HG03196 (cell line): ENCODE results near the gene ROR2.

Experiments
- ATAC-seq: cut with Tn5 transposase; IDR thresholded peaks from one replicate; pipeline ENCODE4 v1.9.1; 2021; ENCODE audit not compliant: unreplicated experiment

Gene ROR2

DNA sequence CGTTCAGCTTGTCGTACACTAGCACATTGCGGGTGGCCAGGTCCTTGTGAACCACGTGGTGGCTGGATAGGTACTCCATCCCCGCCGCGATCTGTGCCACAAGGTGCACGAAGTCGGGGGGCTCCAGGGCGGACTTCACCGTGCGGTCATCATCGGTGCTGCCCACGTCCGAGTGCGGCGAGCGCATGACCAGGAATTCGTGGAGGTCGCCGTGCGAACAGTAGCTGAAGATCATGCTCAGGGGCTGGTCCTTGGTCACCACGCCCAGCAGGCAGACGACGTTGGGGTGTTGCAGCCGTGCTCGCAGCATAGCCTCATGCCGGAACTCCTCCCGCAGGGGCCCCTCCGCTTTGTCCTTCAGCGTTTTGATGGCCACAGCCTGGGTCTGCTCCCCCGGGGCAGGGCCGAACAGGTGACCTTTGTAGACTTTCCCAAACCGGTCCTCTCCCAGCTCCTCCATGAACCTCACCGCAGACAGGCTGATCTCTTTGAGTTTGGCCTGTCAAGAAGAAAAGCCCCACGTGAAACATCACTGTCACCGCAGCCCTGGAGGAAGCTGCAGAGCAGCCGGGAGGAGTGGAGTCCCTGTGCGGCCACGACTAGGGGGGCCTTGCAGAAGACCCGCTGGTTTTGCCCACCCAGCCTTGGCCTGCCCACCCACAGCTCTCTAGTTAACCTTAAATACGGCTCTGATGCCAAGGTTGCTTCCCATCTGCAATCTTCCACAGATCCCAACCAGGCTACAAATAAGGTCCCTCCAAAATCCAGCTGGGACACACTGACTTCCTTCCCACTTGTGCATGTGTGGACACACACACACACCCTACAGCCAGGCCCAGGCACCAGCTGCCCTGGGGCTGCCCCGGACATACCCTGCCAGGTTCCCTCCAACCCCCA, 225.2 kb downstream of the ROR2 start:
- ATAC-seq, result no peak

DNA sequence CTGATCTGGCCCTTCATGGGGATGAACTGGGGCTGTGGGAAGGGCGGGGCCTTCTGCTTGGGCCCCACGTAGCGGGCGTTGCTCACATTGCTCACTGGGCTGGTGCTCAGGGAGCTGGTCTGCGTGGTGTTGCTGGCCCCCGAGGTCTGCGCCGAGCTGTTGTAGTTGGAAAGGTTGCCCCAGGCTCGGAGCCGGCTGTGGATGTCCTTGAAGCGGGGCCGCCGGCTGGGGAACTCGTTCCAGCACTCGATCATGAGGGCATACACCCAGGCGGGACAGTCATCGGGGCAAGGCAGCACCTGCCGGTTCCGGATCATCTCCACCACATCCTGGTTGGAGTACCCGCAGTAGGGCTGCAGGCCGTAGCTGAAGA, 226.0 kb downstream of the ROR2 start:
- ATAC-seq, result no peak

DNA sequence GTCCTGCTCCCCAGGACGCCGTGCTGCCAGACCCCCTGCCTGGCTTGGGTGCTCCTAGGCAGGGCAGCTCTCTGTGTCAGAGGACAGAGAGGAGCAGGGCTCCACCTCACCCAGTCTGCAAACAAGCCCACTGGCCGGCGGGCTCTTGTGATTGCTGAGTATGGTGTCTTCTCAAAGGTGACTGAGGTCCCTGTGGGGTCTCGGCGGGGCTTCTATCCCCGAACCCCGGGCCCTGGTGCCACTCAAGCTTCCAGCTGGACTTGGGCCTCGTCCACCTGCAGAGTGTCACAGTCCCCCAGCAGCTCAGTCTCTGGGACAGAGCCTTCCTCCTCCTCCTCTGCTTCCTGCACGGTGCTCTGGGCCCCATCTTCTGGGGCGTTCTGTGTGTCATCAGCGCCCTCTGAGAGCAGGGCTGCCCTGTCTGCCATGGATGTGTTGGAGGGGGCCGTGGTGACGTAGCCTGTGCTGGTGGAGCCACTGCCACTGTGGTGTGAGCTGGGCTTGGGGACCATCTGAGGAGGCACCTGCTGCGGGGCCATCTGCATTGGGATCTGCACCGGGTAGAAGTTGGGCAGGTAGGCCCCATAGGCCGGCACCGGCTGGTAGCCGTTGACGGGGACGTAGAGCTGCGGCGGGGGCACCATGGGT, 226.5 kb downstream of the ROR2 start:
- no peak for ATAC-seq

- no peak for ATAC-seq
Observed at GRCh38 chr9:91720751-91721705, 229.0 kb downstream of the ROR2 start.

DNA sequence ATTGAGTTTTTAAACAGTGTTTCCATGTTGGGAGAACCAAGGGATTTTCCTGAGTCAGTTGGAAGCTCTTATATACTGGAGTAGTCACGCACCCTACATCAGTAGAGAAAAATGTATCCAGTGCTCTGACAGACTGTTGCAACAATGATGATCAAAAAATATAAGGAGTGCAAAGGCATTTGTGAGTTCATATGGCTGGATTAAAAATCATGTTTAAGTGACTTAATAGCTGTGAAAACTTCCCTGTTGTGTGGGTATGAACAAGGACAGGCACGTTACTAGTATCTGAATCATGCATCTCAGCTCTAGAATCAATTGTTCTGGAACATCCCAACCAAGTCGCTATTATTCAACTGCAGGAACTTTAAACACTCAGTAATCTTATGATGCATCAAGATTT, 229.7 kb downstream of the ROR2 start:
- no peak for ATAC-seq

DNA sequence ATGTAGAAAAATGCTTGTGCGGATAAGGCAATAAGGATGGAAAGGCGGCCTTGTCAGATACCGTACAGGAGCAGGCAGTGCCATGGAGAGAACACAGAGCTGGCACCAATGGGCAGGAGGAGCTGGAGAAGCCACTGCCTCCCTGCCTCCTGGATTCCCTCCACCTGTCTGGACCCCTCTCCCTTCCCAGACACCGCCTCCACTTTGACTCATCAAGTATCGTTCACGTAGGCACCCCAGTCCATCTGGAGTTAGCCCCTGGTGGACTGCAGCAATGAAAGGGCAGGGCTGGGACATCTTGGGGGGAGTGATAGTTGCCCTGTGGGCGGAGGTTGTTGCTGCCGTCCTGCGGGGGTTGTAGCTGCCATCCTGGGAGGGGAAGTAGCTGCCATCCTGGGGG, 232.0 kb downstream of the ROR2 start:
- no peak for ATAC-seq

GRCh38 chr9:91716815-91717214, 233.2 kb downstream of the ROR2 start:
- ATAC-seq, result no peak

DNA sequence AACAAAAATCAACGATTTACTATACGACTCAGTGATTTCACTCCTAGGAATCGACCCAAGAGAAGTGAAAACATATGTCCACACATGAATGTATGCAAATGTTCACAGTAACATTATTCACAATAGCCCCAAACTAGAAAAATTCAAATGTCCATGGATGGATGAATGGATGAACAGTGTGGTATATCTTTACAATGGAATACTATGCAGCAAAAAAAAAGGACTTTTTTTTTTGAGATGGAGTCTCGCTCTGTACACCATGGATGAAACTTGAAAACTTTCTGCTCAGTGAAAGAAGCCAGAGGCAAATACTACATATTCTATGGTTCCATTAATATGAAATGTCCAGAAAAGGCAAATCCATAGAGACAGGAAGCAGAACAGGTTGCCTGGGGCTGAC, 233.8 kb downstream of the ROR2 start:
- ATAC-seq, result no peak

GRCh38 chr9:91714874-91715615, 235.0 kb downstream of the ROR2 start:
- ATAC-seq, result no peak

DNA sequence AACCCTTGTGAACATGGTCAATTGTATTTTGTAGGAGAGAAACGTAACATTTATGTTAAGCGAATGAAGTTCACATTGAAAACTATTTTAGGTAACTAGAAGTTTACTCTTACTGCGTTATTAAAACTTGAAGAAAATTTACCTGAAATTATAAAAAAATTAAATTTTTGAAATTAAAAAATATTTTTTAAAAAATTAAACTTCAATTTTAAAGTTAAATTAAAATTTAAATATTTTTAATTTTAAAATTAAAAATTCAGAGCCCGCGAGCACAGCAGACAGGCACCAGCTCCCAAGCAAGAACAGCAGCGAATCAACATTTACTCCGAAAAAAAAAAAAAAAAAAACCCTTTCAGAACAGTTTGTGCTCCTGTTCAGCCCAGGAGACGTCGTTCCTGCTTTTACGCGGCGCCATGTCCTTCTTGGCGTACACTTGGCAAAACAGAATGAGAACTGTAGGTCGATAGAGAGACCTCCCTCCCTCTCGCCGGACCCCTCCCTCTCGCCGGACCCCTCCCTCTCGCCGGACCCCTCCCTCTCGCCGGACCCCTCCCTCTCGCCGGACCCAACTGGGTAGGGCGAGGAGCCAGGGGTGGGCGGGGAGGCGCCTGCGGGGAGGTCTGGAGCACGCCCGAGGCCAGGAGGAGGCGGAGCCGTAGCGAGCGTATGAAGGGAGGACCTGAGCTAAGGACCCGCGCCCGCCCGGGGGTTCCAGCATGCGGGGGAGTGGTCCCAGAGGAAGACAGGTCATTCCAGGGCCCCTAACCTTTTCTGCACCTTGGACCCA, 235.8 kb downstream of the ROR2 start:
- no peak for ATAC-seq

DNA sequence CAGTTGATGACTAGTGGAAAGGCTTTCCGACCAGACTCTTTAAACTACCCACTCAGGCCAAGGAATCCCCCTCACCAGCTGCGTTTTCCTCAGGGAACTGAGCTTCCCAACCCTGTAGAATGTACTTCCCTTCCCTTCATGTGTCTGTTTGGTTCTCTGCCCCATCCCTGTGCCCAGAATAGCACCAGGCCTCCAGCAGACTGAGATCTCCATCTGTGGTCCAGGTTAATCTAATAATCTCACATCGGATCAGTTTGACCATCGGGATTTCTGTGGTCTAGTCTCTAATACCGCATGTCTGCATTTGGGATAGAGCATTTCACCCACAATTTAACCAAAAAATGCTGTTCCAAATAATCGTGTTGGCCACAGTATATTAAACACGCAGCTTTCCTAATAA, 237.2 kb downstream of the ROR2 start:
- no peak for ATAC-seq

DNA sequence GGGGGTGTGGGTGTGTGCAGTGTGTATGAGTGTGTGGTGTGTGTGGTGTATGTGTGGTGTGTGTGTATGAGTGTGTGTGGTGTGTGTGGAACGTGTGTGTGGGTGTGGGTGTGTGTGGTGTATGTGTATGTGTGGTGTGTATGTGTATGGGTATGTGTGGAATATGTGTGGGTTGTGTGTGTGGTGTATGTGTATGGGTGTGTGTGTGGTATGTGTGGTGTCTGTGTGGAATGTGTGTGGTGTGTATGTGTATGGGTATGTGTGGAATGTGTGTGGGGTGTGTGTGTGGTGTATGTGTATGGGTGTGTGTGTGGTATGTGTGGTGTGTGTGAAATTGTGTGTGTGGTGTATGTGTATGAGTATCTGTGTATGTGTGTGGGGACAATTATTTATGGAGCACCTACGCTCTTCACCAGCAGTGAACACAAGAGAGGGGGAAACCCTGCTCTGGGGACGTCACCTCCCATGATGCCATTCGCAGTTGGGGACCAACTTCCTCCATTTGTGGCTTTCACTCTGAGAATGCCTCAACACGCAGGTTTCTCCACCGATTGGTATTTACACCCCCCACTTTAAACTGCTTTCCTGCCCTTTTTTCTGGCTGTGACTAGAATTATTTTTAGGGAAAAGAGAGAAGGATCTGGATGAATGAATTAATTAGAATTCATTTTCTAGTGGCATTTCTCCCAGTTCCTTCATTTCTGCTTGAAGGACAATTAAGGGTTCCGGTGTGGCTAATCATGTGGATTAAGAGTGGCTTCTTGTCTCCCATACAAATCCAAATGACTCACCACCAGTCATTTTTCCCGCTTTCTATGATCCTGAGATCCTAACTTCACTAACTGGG, 238.1 kb downstream of the ROR2 start:
- peak; percentile 94 for ATAC-seq

- no peak for ATAC-seq
Observed at GRCh38 chr9:91710158-91710557, 239.9 kb downstream of the ROR2 start.

GRCh38 chr9:91705386-91705785, 244.6 kb downstream of the ROR2 start:
- no peak for ATAC-seq

- ATAC-seq, result no peak
Observed at GRCh38 chr9:91700475-91700874, 249.6 kb downstream of the ROR2 start.

GRCh38 chr9:91698266-91698665, 251.8 kb downstream of the ROR2 start:
- ATAC-seq, result no peak

DNA sequence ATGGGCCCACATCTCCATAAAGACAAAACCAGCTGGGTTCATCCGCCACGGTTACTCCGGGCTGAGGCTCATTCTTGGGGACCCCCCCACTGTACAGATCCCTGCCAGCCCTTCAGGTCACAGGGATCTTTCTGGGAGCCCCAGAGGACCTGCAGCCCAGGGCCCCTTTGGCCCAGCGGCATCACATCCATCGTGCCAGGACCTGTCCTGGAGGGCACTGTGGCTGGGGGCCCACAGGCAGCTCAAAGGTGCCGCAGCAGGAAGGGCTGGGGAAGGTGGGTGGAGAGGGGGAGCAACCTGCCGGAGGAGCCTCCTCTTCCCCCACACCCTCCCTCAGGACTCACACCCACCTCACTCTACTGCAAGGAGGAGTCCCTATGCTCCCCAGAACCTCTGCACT, 252.8 kb downstream of the ROR2 start:
- ATAC-seq, result no peak

DNA sequence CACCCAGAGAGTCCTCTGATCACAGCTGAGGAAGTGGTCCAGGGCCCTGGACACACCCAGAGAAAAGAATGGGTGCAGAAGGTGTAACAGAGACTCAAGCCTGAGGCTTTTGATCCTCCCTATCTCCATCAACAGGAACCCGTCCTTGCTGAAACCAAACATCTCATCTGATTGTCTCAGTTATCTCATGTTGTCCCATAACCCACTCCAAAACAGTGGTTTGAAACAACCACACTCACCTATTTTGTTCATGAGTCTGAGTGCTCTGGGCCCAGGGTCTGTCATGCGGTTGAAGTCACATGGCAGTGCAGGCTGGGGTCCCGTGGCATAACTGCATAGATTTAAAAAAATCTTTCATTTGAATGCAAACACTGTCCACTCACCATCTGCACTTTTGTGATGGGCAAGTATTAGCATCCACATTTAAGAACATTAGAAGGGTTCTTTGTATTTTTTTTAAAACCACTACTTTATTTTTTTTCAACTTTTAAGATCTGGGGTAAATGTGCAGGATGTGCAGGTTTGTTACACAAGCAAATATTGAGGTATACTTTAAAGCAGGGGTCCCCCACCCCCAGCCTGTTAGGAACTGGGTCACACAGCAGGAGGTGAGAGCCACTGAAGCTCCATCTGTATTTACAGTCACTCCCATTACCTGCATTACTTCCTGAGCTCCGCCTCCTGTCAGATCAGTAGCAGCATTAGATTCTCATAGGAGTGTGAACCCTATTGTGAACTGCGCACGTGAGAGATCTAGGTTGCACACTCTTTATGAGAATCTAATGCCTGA, 255.8 kb downstream of the ROR2 start:
- ATAC-seq, result no peak
